ENCODE data around the gene IRF2.

The IRF2 gene

GRCh38 chr4:184473499-184474262, 669 bp downstream of the IRF2 start:
- FAIRE-seq: no peak

- no peak for FAIRE-seq
Observed at GRCh38 chr4:184472614-184473498, 1.5 kb downstream of the IRF2 start.

GRCh38 chr4:184471881-184472613, 2.3 kb downstream of the IRF2 start:
- no peak for FAIRE-seq

DNA sequence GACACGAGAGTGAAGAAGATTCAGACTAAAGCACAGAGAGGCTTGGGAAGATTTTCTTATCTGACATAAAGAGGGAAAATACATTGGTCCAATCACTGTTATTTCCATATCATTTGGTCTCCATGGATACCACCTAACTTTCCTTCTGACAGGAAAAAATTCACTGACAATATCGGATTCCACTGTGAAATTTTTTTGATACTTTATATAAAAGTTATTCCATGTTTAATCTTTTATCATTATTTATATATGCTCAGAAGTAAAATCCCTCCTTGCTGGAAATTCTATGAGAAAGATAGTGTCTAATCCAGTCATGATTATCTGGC, 3.6 kb downstream of the IRF2 start:
- FAIRE-seq: no peak

- no peak for FAIRE-seq
Observed at GRCh38 chr4:184466634-184467033, 7.7 kb downstream of the IRF2 start.

- FAIRE-seq: no peak
Observed at GRCh38 chr4:184464759-184465454, 9.4 kb downstream of the IRF2 start.

GRCh38 chr4:184463856-184464255, 10.5 kb downstream of the IRF2 start:
- FAIRE-seq: no peak

GRCh38 chr4:184463158-184463557, 11.2 kb downstream of the IRF2 start:
- FAIRE-seq: no peak

DNA sequence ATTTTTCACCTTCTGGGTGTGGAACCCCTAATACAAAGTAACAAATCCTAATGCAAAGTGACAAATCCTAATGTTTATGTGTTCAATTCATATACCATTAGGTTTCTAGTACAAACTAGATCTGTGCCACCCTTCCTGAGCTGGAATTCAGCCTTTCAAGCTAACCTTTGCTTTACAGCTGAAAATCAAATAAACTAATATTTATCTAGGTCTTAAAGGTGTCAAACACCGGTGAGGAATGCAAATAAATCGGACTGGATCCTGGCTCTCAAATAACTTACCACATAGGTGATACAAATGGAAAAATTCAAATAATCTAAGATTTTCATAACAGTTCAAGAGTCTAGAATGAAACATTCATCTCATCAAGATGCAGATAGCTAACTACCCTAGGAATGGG, 11.6 kb downstream of the IRF2 start:
- FAIRE-seq: no peak

DNA sequence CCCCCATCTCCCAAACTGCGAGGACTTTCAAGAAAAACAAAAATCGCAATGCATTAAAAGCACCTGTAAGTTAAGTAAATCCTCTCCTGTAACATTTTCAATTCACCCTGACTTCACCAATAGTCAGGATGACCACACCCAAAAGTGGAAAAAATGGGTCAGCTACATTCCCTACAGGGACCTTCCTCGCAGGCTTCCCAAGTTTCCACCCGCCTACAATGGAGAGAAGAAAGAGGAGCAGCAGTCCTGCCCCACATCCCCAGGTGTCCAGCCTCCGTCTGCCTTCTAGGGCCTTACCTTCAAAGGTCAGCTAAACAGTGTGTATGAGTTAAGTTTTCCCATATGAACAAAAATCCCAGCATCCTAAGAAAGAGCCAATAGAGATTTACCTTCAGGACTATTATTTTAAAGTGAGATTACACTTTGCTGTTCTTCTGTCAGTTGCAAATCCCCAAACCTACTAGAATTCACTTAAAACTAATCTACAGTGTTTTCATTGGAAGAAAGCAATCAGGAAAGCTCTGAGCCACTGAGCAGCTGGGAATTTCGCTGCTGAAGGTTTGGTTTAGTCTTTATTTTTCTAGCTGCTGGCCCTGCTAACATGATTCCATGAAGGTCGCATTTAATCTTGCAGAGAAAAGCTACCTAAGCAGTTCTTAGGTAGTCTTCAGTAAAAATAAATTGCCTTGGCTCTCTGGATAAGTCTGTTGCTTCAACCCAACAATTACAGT, 12.5 kb downstream of the IRF2 start:
- no peak for FAIRE-seq

DNA sequence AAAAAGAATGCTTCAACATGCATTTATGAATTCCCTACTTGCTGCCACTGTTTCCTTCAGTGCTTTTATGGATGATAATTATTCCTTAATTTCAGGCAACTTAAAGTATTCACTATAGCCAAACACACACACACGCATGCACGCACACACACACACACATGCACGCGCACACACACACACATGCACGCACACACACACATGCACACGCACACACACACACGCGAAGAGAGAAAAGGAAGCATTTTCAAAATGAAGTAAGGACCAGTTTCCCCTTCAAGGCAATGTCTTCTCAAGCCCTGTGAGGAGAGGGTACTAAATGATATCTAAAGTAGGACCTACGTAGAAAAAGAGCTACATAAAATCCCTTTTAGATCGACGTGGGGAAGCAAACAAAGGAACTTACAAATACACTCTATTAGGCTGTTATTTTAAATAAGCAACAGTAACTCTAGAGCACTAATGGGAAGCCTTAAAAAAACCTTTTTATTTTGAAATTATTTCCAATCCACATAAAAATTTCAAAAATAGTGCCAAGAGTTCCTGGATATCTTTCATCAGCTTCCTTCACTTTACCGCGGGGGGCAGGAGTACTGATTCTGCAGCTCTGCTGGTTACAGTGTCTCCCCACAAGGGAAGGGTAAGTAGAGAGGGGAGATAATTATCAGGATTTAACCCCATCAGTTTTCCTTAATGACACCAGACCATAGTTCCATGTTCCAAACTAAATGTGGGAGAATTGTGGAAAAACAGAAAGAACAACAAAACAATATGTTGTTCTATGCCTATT, 13.7 kb downstream of the IRF2 start:
- FAIRE-seq: no peak

GRCh38 chr4:184459413-184459812, 14.9 kb downstream of the IRF2 start:
- no peak for FAIRE-seq

- no peak for FAIRE-seq
Observed at GRCh38 chr4:184457535-184458249, 16.7 kb downstream of the IRF2 start.

DNA sequence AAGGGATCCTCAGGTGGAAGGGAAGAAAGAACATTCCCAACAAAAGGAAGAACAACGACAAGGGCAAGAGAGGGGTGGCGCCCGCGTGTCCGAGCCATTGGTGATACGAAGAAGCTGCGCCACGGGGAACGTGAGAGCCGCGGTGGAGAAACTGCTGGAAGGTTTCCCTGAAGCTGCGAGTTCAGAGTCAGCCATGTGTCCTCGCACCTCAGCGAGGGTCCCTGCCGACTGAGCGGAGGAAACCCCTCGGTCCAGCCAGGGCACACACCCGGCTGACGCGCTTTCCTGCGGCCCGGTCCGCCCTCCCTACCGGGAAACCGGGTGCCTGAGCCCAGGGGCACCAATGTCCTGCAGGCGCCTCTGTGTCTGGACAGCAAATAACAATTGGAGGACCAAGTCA, 18.0 kb downstream of the IRF2 start:
- no peak for FAIRE-seq

- FAIRE-seq: no peak
Observed at GRCh38 chr4:184455299-184455698, 19.1 kb downstream of the IRF2 start.

GRCh38 chr4:184453365-184454160, 20.8 kb downstream of the IRF2 start:
- no peak for FAIRE-seq

DNA sequence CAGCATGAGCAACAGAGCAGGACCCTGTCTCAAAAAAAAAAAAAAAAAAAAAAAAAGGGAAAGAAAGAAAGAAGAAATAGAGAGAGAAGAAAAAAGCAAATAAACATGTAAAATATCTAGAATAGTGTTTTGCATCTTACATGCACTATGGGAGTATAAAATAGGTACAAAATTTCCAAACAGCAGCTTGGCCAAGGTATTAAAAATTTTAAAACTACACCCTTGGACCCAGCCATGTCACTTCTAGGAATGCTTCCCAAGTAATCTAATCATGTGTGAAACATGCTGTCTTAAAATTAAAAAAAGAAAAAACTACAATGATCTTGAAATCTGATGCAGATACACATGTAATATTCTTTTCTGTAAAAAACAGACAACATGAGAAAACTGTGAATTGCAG, 21.6 kb downstream of the IRF2 start:
- FAIRE-seq: no peak

GRCh38 chr4:184451726-184452125, 22.6 kb downstream of the IRF2 start:
- no peak for FAIRE-seq

DNA sequence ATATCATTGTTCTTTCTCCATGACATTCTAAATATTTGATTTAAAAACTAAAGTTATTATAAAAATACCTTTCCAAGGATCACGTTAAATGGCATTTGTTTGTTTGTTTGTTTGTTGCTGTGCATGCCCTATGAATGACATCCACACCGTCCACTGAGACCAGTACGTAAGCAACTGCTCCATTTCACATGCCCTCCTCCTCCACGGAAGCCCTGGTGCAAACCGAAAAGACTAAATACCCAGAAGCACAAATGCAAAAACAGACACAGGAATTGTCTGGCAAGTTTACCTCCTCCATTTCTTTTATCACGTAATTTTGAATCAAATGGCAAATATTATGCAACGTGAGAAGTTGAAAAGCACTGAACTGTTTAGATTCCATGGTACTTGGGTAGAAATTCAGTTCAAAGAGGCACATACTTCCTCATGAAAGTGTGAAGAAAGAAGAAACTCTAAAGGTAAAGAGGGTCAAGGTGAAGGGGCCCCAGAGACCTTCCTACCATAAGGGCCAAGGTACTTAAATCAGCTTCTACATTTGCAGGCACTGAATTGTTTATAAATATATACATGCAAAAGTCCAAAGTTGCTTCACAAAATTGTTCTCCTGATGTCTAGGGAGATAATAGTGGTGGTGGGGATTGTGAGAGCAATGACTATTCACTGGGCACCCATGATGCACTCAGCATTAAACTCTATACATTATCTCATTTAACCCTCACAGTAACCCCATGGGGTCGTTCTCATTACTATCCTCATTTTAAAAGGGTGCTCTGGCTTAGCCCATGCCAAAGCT, 23.4 kb downstream of the IRF2 start:
- no peak for FAIRE-seq
